ENCODE data around the gene NUDT14. TPM values are rescaled to one million over a fixed set of nuclear protein-coding genes. Genes with fewer than 3 reads are reported as not detected.

NUDT14 gene
- total and polyA plus RNA-seq, 8 donors: 15.2 to 62.6 (median 26.6) TPM; not detected in 1

GRCh38 chr14:105123064-105123665 lies 57.9 kb downstream of the NUDT14 start:
- H3K27ac ChIP-seq: no peak overlapping the region
- peaks cover 0 to 58% (median 0%) of the 10 kb centered on the region in 3 donors for H3K27me3 ChIP-seq
- DNase-seq: no peak
- intact Hi-C loops (cut with DNase I; ENCODE audit: low total_unique reads): no loop called here
- no peak overlapping the region for H3K4me3 ChIP-seq
- H3K36me3 ChIP-seq: no peaks in the 10 kb centered on the region
- WGBS, 5 donors: 81 to 88% (median 84%) methylated on average over 5 of the region's 5 CpGs
- no peak for TF ChIP-seq CTCF (IDR thresholded peaks at IDR 0.05)
- no peak for TF ChIP-seq POLR2A (IDR thresholded peaks at IDR 0.05)
- TF ChIP-seq EP300 (IDR thresholded peaks at IDR 0.05): no peak
- TF ChIP-seq POLR2AphosphoS5 (IDR thresholded peaks at IDR 0.05): no peak
- H3K4me1 ChIP-seq: peaks cover 0 to 5% (median 0%) of the 10 kb centered on the region in 4 donors
- peaks cover 4 to 23% (median 20%) of the 10 kb centered on the region in 4 donors for H3K9me3 ChIP-seq

Small RNAs within 50 kb of the gene (small RNA-seq; reads per million reads assigned to genes)
- gene MIR6765: 0 reads per million in 4 donors

Other genes with a start within 250 kb of the NUDT14 start
- gene AHNAK2, start 202.9 kb downstream of the NUDT14 start, total RNA-seq: 100 to 1,000 TPM in 1 of 5 donors, 10 to 100 TPM in 4; 11.0 to 117 (median 15.1) TPM
- gene AHNAK2, start 202.9 kb downstream of the NUDT14 start, polyA plus RNA-seq: 10 to 100 TPM in 1 of 3 donors, 1 to 10 TPM in 2; 1.5 to 46.3 (median 2.1) TPM
- gene CLBA1, start 195.5 kb downstream of the NUDT14 start, total RNA-seq: 1 to 10 TPM in 4 of 5 donors, not detected in 1; 3.5 to 8.7 (median 6.7) TPM
- 10 to 100 TPM in 1 of 3 donors, 1 to 10 TPM in 2; 3.7 to 13.9 (median 4.2) TPM for gene CLBA1, start 195.5 kb downstream of the NUDT14 start, polyA plus RNA-seq
- 10 to 100 TPM in 2 of 5 donors, 1 to 10 TPM in 3; 2.9 to 12.3 (median 4.5) TPM for gene CDCA4, start 160.2 kb downstream of the NUDT14 start, total RNA-seq
- 1 to 10 TPM; 4.7 to 9.4 (median 8.0) TPM for gene CDCA4, start 160.2 kb downstream of the NUDT14 start, polyA plus RNA-seq
- gene GPR132, start 115.9 kb downstream of the NUDT14 start, total RNA-seq: 10 to 100 TPM in 1 of 5 donors, 1 to 10 TPM in 3, under 1 TPM in 1; under 0.01 to 11.1 (median 1.7) TPM
- gene GPR132, start 115.9 kb downstream of the NUDT14 start, polyA plus RNA-seq: under 1 TPM; 0.38 to 0.81 (median 0.76) TPM
- 100 to 1,000 TPM in 1 of 5 donors, 10 to 100 TPM in 3, 1 to 10 TPM in 1; 8.0 to 117 (median 18.7) TPM for gene JAG2, start 12.5 kb downstream of the NUDT14 start, total RNA-seq
- 10 to 100 TPM in 1 of 3 donors, 1 to 10 TPM in 2; 6.0 to 27.2 (median 7.5) TPM for gene JAG2, start 12.5 kb downstream of the NUDT14 start, polyA plus RNA-seq
- 10 to 100 TPM; 13.4 to 53.6 (median 25.2) TPM for gene BTBD6, start 67.2 kb upstream of the NUDT14 start, total RNA-seq
- 10 to 100 TPM; 47.1 to 55.0 (median 50.7) TPM for gene BTBD6, start 67.2 kb upstream of the NUDT14 start, polyA plus RNA-seq
- 100 to 1,000 TPM in 1 of 5 donors, 10 to 100 TPM in 4; 31.5 to 141 (median 42.6) TPM for gene BRF1, start 119.7 kb upstream of the NUDT14 start, total RNA-seq
- 10 to 100 TPM in 2 of 3 donors, 1 to 10 TPM in 1; 9.2 to 19.7 (median 19.4) TPM for gene BRF1, start 119.7 kb upstream of the NUDT14 start, polyA plus RNA-seq
- 100 to 1,000 TPM in 3 of 5 donors, 10 to 100 TPM in 2; 33.6 to 209 (median 114) TPM for gene PACS2, start 133.4 kb upstream of the NUDT14 start, total RNA-seq
- 10 to 100 TPM; 23.4 to 49.8 (median 34.7) TPM for gene PACS2, start 133.4 kb upstream of the NUDT14 start, polyA plus RNA-seq
- under 1 TPM in 1 of 5 donors, not detected in 4; 0.18 TPM for gene TEX22, start 217.2 kb upstream of the NUDT14 start, total RNA-seq
- under 1 TPM in 1 of 3 donors, not detected in 2; 0.35 TPM for gene TEX22, start 217.2 kb upstream of the NUDT14 start, polyA plus RNA-seq
- gene MTA1, start 238.5 kb upstream of the NUDT14 start, total RNA-seq: 100 to 1,000 TPM in 2 of 5 donors, 10 to 100 TPM in 3; 49.8 to 183 (median 85.5) TPM
- 10 to 100 TPM; 24.9 to 57.1 (median 40.3) TPM for gene MTA1, start 238.5 kb upstream of the NUDT14 start, polyA plus RNA-seq